Activated CD4-positive, alpha-beta T cell treated with anti-CD3 and anti-CD28 coated beads, Interleukin-2, amount 50 U/mL, for 4 hours (primary cell): ENCODE data around the gene MESP2.

Experiments used
- DNase-seq, 2 experiments: peaks; one replicate each; pipeline ENCODE4 v3.0.0-alpha.2; 2020

The MESP2 gene

DNA sequence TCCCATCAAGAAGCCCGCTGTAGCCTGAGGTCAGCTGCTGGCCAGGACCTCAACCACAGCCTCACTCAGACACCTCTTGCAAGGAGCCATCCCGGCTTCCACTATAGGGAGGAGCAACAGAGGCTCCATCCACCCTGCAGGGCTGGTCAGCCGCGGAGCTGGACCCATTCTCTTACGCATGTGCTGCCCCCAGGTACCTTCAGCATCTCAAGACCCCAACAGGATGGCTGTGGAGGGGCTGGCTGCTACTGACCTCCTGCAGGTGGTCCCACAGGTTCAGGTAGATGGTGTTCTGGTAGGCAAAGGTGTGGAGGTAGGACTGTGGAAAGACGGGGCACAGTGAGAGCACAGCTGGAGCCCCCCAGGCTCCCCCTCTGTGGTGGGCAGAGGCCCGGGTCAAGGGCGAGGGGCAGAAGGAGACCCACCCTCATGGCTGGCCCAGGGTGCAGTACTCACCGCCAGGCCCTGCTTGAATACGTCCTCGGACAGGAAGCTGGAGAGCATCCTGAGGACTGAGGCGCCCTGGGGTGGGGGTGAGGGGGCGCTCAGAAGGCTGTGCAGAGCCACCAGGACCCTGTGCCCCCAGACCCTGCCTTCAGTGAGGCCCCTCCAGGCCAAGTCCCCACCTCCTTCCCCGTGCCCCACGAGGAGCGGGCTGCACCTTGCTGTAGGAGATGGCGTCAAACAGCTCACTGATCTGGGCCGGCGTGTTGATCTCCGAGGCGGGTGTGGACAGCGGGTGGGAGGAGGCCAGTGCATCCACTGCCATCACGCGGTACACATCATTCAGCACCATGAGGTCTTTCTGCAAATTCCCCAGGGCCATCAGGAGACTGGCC lies 27.1 kb downstream of the MESP2 start:
- no peak for DNase-seq

DNA sequence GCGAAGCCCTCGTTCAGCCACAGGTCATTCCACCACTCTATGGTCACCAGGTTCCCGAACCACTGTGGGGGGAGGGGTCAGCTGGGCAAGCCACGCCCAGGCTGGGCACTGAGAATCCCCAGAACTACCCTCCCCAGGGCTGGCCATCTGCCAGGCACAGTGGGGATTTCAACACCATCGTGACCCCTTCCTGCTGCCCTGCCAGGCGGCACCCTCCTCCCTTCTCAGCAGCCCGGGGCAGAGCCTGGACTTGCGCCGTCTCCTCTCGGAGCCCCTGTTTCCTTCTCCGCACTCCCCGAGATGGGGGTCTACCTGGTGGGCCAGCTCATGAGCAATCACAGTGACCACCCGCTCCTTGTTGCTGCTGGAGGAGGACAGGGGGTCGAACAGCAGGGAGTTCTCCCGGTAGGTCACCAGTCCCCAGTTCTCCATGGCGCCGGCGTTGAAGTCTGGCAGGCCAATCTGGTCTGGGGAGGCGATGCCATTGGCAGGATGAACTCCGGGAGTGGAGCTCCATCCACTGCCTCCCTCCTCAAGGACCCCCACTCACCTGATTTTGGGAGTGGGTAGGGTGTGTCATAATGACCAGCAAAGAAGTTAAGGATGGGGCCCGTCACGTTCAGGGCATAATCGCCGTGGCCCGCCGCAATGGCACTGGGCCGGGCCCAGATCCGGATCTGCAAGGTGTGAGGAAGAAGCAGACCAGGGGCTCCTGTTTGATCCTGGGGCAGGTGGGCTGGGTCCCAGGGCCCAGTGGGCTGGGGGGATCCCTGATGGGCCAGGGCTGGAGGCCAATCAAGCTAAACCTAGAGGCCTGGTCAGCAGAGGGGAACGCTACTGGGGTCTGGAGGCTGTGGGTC lies 28.0 kb downstream of the MESP2 start:
- no peak for DNase-seq

DNA sequence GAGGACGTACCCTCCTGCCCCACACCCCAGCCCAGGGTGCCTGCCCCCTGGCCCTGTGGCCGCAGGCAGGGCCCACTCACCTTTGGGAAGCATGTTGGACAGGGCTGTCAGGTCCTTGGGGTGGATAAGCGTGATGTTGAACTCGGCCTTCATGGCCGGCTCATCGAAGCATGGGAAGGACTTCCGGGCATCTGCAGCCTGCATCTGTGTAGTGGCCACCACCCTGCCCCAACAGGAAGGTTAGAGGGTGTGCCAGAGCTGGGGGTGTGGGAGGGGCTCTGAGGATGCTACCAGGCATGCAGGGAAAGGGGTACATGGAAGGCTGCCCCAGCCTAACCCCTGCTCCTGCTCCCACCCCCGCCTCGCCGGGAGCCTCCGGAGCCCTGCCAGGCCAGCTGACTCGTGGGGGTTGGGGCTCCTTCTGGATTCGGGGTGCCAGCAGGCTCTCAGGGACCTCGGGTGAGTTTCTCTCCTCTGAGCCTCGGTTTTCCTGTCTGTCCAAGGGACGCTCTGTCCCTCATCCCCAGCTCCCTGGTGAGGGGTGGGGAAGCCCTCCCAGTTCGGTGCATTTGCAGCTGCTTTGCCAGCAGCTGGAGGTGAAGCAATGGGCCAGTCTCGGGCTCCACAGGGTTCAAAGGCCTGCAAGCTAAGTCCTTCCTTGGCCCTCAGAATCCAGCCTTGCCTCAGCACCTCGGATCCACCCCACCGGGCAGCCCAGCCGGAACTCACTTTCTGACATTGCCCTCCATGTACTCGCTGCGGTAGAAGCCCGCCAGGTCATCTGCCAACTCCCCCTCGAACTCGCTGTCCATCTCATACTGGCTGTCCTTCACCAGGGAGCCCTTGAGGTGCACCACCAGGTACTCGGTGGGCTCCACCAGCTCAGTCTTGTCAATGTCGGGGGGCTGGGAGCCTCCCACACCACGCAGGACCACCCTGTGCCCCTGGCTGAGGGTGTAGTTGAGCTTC lies 29.4 kb downstream of the MESP2 start:
- DNase-seq: no peak

GRCh38 chr15:89806210-89806558 lies 30.1 kb downstream of the MESP2 start:
- DNase-seq: no peak

GRCh38 chr15:89806559-89807550 lies 30.7 kb downstream of the MESP2 start:
- DNase-seq: no peak

DNA sequence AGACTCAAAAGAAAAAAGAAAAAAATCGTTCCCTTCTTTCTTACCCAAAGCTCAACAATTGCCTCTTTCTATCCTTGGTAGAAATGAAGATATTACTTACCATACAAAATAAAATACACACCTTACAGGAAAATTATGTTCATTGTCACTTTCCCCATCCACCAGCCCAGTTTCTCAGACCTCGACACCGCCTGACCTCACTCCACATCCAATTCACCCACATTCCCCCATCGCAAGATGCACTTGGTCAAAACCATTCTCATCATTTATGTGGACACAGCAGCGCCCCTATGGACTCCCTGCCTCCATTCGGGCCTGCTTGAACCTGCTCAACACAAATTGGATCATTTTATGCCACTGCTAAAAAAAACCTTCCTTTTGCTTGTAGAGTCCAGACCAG lies 31.6 kb downstream of the MESP2 start:
- DNase-seq: no peak

- DNase-seq: no peak
Measured at GRCh38 chr15:89808160-89808870, 32.2 kb downstream of the MESP2 start.

DNA sequence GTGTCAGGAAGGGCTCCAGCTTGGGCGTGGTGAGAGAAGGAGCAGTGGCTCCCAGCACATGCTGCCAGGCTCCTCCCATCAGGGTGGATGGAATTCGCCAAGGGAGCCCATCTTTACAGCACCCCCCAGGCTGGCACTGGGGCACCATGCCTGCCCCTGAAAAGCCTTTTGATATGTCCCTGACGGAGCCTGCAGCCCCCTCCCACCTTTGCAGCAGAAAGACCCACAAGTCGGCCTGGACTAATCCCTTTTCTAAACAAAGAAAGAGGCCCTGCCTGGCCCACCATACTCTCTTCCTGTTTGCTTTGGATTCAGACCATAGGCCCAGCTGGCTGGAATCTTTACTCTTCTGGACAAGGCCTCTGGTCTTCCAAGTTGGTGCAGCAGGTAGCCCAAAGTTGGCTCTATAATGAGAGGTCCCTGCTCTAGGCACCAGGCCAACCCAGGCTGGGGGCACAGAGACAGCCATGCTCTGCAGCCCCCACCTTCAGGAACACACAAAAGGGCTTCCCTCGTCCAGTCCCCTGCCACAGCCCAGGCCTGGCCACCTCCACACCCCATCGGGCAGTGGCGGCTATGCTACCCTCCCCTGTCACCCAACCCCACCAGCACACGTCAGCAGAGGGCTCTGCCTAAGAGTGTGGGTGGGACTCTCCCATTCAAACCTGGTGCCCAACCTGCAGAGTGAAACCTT lies 33.1 kb downstream of the MESP2 start:
- no peak for DNase-seq

- DNase-seq: no peak
Measured at GRCh38 chr15:89809787-89810148, 33.6 kb downstream of the MESP2 start.

GRCh38 chr15:89810837-89811236 lies 34.7 kb downstream of the MESP2 start:
- DNase-seq: no peak

DNA sequence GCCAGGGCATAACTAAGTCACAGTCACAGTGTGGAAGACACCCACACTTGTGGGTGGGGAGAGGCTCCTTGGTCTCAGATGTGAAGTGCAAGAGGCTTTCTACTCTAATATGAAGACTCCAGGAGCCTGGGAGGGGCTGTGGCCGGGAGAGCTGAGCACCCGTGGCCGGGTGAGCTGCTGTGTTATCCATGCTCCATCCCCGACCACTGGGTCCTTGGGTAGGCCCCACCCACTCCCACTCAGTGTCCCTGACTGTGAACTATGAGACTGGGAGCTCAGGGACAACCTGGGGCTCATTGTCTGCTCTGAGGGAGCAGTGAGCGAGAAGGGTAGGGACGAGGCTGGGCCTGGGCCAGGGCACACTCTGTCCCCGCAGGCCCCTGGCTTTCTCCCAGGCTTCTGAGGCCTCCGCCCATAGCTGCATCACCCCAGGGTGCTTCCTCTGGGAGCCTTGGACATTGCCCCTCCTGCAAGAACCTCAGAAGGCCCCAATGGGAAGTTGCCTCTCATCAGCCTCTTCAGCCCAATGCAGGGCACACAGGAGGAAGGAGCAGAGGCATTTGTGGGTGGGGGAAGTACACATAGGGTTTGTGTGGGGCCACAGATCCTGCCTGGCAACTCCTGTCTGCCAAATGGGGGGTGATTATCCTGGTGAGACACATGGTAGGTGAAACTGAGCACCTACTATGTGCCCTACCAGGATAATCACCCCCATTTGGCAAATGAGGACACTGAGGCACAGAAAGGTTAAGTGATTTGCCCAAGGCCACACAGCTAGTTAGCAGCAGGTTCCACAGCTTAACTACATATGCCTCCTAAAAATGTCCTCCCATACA lies 36.1 kb downstream of the MESP2 start:
- DNase-seq: no peak

- DNase-seq: no peak
Measured at GRCh38 chr15:89812847-89813320, 36.8 kb downstream of the MESP2 start.

DNA sequence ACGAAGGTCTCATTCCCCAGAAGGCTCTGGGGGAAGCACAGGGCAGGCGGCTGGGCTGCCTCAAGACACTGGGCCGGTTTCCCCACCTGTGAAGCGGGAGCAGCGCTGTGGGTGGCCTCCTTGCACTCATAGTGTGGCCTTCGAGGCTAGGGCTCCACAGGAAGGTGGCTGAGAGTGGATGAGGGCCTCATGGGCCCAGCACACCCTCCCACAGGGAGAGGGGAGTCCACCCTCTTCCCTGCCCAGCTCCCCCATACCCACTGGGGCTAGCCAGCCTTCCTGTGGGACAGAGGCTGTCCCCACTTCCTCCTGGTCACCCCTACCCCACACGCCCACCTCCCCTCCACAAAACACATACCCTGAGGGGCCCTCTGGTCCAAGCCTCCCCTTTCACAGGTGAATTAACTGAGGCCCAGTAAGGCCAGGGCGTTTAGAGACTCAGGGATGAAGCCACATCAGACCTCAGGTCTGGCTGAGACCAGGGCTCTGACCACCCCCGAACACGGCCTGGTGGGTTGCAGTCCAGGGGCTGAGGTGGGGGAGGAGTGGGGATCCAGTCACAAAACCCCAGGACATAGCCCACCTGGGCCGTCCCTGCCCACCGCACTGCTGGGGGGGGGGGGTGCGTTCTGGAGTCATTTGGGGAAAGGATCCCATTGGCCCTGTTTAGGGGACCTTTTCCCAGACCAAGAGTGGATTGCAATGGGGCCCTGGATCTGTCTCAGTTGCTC lies 37.4 kb downstream of the MESP2 start:
- DNase-seq: no peak

DNA sequence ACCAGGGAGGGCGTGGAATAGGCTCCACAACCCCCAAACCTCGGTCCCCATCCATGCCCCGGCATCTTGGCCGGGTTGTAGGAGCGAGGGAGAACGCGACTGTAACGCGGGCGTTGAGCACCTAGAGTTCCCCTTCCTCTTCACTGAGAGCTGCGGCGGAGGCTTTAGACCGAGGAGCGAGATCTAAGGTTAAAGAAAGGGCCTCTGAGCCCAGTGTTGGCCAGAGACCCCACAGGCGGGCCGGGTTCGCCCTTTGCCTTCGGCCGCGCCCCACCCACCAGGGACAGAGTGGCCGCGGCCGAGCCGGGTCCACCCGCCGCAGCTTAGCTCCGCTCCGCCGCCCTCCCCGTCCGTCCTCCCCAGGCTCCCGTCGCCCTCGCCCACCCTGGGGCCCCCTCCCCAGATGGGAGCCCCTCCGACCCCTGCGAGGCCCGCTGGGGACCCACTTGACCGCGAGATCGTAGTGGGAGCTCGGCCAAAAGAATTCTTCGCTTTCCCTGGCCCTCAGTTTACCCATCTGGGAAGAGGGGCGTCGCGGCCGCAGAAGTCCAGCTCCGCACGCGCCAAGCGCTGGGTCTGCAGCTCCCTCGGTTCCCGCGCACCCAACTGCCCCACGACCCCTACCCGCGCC lies 38.1 kb downstream of the MESP2 start:
- DNase-seq: no peak

DNA sequence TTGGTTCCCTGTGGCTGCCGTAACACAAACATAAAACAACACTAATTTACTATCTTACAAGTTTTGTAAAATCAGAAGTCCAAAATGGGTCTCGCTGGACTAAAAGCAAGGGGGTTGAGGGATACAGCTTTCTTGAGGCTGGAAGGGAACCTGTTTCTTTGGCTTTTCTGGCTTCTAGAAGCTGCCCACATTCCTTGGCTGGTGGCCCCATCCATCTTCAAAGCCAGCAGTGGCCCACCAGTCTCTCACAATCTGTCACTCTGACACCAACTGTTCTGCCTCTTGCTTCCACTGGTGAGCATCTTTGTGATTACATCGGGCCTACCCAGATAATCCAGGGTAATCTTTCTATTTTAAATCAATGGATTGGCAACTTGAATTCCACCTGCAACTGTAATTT lies 39.6 kb downstream of the MESP2 start:
- no peak for DNase-seq

DNA sequence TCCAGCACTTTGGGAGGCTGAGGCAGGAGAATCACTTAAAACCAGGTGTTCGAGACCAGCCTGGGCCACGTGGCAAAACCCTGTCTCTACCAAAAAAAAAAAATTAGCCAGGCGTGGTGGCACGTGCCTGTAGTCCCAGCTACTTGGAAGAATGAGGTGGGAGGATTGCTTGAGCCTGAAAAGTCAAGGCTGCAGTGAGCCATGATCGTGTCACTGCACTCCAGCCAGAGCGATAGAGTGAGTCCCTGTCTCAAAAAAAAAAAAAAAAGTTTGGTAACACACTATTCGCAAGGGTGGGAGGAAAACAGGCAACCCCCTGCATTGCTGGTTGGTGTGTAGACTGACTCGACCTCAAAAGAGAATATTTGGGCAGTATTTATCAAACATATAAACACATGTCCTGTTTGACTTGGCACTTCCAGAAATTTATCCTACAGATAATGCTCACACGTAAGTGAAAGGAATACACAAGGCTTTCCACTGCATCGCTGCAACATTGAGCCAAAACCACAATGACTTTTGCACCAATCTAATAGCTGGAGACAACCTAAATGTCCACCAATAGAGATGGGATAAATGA lies 41.7 kb downstream of the MESP2 start:
- DNase-seq: no peak

- no peak for DNase-seq
Measured at GRCh38 chr15:89818287-89818686, 42.2 kb downstream of the MESP2 start.
